ENCODE measurements around the gene ID3.

Gene ID3

GRCh38 chr1:23528250-23528978 lies 30.9 kb downstream of the ID3 start:
- no peak overlapping the region for H3K4me3 ChIP-seq (ENCODE audit: low read depth, low read length)

GRCh38 chr1:23527900-23528249 lies 31.4 kb downstream of the ID3 start:
- H3K4me3 ChIP-seq (ENCODE audit: low read depth, low read length): no peak overlapping the region

- no peak overlapping the region for H3K4me3 ChIP-seq (ENCODE audit: low read depth, low read length)
These were observed 31.9 kb downstream of the ID3 start for GRCh38 chr1:23527366-23527765.

GRCh38 chr1:23526329-23527041 lies 32.8 kb downstream of the ID3 start:
- H3K4me3 ChIP-seq (ENCODE audit: low read depth, low read length): no peak overlapping the region

GRCh38 chr1:23525558-23526250 lies 33.6 kb downstream of the ID3 start:
- H3K4me3 ChIP-seq (ENCODE audit: low read depth, low read length): no peak overlapping the region

GRCh38 chr1:23524716-23525401 lies 34.4 kb downstream of the ID3 start:
- H3K4me3 ChIP-seq (ENCODE audit: low read depth, low read length): no peak overlapping the region

- H3K4me3 ChIP-seq (ENCODE audit: low read depth, low read length): no peak overlapping the region
These were observed 35.1 kb downstream of the ID3 start for GRCh38 chr1:23524163-23524562.

GRCh38 chr1:23522244-23522982 lies 36.9 kb downstream of the ID3 start:
- no peak overlapping the region for H3K4me3 ChIP-seq (ENCODE audit: low read depth, low read length)

GRCh38 chr1:23521588-23521987 lies 37.7 kb downstream of the ID3 start:
- no peak overlapping the region for H3K4me3 ChIP-seq (ENCODE audit: low read depth, low read length)

- H3K4me3 ChIP-seq (ENCODE audit: low read depth, low read length): no peak overlapping the region
These were observed 41.7 kb downstream of the ID3 start for GRCh38 chr1:23517581-23517980.

GRCh38 chr1:23515905-23516304 lies 43.4 kb downstream of the ID3 start:
- H3K4me3 ChIP-seq (ENCODE audit: low read depth, low read length): no peak overlapping the region

GRCh38 chr1:23514111-23514679 lies 45.1 kb downstream of the ID3 start:
- H3K4me3 ChIP-seq (ENCODE audit: low read depth, low read length): no peak overlapping the region

- no peak overlapping the region for H3K4me3 ChIP-seq (ENCODE audit: low read depth, low read length)
These were observed 49.4 kb downstream of the ID3 start for GRCh38 chr1:23509896-23510295.
